Activated CD4-positive, alpha-beta T cell treated with anti-CD3 and anti-CD28 coated beads, Interleukin-2, Interleukin-6, amounts not matched to agents 100 ng/mL and 50 ng/mL, durations not matched to agents 16 hours and 8 hours (primary cell): ENCODE measurements around the gene OR2T2.
A peak's percentile ranks its signal among the peaks of the same experiment; 100 is the strongest.
"Not testable (repeated sequence)": the region's sequence is repeated elsewhere in the genome, so short reads cannot be mapped to it uniquely, and the experiment has no call there.

ENCODE experiments used
- DNase-seq: peaks from one replicate; pipeline ENCODE4 v3.0.0-alpha.2; 2020

Gene OR2T2

DNA sequence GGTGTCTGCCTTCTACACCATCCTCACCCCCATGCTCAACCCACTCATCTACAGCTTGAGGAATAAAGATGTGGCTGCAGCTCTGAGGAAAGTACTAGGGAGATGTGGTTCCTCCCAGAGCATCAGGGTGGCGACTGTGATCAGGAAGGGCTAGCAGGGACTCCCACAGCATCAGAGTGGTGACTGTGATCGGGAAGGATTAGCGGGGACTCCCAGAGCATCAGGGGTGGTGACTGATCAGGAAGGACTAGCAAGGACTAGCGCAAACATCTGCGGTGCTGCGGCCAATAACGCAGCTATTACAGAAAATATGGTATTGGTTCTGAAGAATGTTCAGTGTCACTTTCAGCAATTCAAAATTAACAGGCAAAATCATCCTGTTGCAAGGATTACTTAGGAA, 8.2 kb downstream of the OR2T2 start:
- DNase-seq = not testable (repeated sequence)

DNA sequence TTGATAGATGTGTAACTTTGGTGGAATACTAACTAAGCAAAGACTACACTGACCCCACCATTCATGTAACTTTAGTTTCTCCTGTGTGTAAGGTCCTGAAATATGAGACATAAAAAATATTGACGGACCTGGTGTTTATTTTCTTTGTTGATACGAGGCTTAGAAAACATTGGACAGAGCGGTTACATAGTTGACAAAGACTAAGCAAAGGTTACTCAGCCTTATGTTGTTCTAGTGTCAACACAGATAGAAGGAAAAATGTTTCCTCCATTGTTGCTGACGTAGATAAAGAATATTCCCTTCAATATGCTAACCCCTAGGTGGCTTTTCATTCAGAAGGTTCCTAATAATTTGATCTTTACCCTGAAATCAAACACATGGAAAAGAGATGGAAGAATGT, 9.6 kb downstream of the OR2T2 start:
- not testable (repeated sequence) for DNase-seq

GRCh38 chr1:248456635-248457034, 11.2 kb downstream of the OR2T2 start:
- not testable (repeated sequence) for DNase-seq

DNA sequence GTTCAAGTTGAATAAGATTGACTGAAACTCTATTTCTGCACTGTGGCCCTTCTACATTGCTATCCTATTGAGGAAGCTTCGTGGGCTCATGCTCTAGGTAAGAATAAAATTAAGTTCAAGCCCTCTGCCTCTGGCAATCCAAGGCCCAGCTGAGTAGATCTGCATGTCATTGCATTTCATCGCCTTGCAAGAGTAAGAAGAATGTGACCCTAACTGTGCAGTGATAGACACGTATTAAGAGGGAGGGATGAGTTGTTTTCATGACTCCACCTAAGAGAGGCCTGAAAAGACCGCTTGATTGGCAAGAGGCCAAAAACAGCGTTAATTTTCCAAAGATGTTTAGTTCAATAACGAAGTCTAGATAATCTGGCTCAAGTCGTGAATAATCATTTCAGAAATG, 13.7 kb downstream of the OR2T2 start:
- DNase-seq = not testable (repeated sequence)

GRCh38 chr1:248471154-248471553, 25.7 kb downstream of the OR2T2 start:
- no peak for DNase-seq

DNA sequence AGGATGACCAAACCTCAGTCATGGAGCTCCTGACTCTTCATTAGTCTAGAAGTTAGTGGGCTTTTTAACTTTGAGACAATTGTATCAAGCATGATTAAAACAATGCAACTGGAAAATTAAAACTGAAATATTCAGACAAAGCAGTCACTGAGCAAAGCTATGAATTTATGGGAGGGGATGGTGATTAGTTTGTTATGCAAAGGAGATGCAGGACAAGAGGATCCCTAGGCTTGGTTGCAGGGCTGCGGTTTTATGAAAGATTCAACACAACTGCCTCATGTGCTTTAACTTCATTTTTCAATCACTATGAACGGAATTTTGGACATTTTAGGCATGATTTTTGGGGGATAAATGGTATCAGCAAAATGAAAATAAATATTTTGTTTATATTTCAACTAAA, 26.7 kb downstream of the OR2T2 start:
- DNase-seq = not testable (repeated sequence)

DNA sequence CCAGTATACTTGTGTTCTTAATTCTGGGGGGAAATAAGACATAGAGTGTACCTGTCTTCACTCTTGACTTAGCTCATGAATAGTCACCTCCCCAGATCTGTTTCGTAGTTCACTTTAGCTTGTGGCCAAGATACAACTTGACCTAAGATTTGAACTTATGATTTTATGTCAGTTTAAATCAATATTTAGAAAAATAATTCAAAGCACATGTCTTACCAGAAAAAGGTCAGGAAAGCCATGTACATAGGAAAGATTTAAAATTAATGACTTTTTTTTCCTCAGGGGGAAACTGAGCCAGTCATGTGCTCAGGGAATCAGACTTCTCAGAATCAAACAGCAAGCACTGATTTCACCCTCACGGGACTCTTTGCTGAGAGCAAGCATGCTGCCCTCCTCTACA, 27.6 kb downstream of the OR2T2 start, which contains the start of gene OR2T3:
TSS of gene OR2T3 (plus strand) at position 301 of the 400 bp plus-strand sequence. CDS start at position 301, 0 bp downstream.
- not testable (repeated sequence) for DNase-seq

DNA sequence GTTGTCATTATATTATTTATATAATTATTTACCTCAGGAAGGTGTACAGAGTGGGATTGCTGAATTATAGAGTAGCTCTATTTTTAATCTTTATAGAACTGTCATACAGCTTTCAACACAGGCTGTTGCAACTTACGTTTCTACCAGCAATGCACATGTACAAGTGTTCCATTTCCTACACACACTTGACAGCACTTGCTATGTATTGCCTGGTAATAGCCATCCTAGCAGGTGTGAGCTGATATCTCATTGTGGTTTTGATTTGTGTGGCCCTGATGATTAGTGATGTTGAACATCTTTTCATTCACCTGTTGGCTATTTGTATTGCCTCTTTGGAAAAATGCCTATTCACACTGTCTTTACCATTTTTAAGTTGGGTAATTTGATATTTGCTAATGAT, 30.2 kb downstream of the OR2T2 start:
- not testable (repeated sequence) for DNase-seq

DNA sequence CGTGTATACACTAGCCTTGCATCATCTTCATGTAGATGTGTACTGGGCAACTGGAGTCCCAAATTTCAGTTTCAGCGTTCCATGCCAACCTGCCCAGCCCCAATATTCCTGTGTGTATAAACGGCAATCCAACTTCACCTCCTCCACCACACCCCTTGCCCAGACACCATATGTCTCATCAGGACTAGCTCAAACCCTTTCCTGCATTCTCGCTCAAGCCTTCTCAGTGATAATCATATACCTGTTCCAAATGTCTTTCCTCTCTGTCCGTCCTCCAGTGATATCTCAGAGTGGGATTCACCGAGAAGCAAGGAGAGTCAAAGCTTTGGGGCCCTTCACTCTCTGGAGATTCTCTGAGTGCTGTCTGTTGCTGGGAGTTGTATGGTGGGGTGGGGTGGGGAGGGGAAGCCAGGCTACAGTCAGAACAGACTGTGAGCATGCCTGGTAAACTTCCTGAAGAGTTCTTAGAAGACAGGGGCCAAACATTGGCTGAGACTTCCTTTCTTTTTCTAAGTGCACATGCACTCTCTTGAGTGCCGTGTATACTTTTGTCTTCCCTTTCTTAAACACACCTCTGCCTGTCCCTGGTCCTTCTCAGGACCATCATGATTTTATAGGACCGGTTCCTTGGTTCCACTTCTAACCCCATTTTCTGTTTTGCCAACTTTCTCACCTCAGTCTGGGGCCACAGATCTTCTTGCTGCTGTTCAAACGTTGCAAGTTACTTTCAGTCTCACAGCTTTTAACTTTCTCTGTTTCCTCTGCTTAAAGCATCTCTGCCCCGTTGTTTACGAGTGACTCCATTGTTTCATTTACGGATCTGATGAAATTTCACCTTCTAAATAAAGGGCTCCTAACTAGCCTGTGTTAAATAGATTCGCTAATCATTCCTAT, 36.5 kb downstream of the OR2T2 start:
- peak; percentile 59 for DNase-seq

GRCh38 chr1:248488289-248488688, 42.9 kb downstream of the OR2T2 start, which contains the start of gene OR2T5:
Gene OR2T5, plus strand, starts transcription at chr1:248488589. Its CDS starts 0 bp downstream, at chr1:248488589.
- DNase-seq = not testable (repeated sequence)

DNA sequence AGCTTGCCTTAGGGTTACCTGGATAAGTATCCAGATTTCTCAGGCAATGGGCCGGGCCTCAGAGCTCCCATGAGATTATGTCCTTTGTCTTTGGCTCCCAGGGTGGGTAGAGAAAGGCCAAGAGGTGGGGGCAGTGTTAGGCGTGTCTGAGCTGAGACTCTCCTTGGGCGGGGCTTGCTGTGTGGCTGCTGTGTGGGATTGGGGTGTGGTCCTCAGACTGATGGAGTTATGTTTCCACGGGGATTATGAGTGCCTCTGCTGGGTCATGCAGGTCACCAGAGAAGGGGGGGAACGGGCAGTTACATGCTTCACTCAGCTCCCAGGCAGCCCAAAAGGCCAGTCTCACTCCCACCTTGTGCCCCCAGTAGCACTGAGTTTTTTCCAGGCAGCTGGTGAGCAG, 51.2 kb downstream of the OR2T2 start:
- DNase-seq = not testable (repeated sequence)

GRCh38 chr1:248500305-248501035, 55.0 kb downstream of the OR2T2 start:
- not testable (repeated sequence) for DNase-seq
